Activated CD8-positive, alpha-beta T cell treated with anti-CD3 and anti-CD28 coated beads for 36 hours (primary cell): ENCODE measurements around the gene TMEM242. TPM values are rescaled to one million over a fixed set of nuclear protein-coding genes. Genes with fewer than 3 reads are reported as not detected.

Experiments
- ATAC-seq: fragments of 200-7000 bp; cut with Tn5 transposase; one replicate; pipeline ENCODE4 v1.10.0; 2021; ENCODE audit warnings: mild to moderate bottlenecking, moderate library complexity
- CTCF ChIA-PET: fragments of 350-600 bp; sonication (Branson Sonifier 250); formaldehyde crosslinking; loops from one replicate; lab custom pipeline; 2021; ENCODE audit warnings: antibody characterized with exemption; lab: Charles Lee
- POLR2A ChIA-PET: fragments of 350-600 bp; sonication (Branson Sonifier 250); formaldehyde crosslinking; loops from one replicate; lab custom pipeline; 2021; ENCODE audit warnings: antibody characterized with exemption; lab: Charles Lee
- DNase-seq: peaks from one replicate; pipeline ENCODE4 v3.0.0-alpha.2; 2020
- H3K27ac Mint-ChIP-seq: one replicate; pipeline ENCODE4 v1.8.0; 2021; ENCODE audit warnings: mild to moderate bottlenecking, mixed read lengths
- H3K27me3 Mint-ChIP-seq: one replicate; pipeline ENCODE4 v1.8.0; 2021; ENCODE audit warnings: mixed read lengths
- H3K36me3 Mint-ChIP-seq: one replicate; pipeline ENCODE4 v1.8.0; 2021; ENCODE audit warnings: low read depth, mixed read lengths
- H3K4me1 Mint-ChIP-seq: one replicate; pipeline ENCODE4 v1.8.0; 2021; ENCODE audit warnings: low read depth, mixed read lengths
- H3K4me3 Mint-ChIP-seq: one replicate; pipeline ENCODE4 v1.8.0; 2021; ENCODE audit warnings: mild to moderate bottlenecking, moderate library complexity, mixed read lengths
- H3K9me3 Mint-ChIP-seq: one replicate; pipeline ENCODE4 v1.8.0; 2021; ENCODE audit warnings: mixed read lengths
- intact Hi-C: fragments of 100-400 bp; cut with micrococcal nuclease; formaldehyde crosslinking; loops from one replicate; pipeline ENCODE4 v1.10.0; 2022
- total RNA-seq, 2 experiments: library from RNA; stranded (reverse); gene quantifications; one replicate each; pipeline ENCODE4 v1.2.3, GENCODE V29; 2021
- TF ChIP-seq, protein P1 (sequence below): fragments of 200-600 bp; IDR thresholded peaks from one replicate; pipeline ENCODE4 v1.8.0; 2022; ENCODE audit warnings: antibody characterized with exemption, mild to moderate bottlenecking

Gene TMEM242
- total RNA-seq, 2 experiments from 2014 or later: 7.8 to 8.0 TPM

DNA sequence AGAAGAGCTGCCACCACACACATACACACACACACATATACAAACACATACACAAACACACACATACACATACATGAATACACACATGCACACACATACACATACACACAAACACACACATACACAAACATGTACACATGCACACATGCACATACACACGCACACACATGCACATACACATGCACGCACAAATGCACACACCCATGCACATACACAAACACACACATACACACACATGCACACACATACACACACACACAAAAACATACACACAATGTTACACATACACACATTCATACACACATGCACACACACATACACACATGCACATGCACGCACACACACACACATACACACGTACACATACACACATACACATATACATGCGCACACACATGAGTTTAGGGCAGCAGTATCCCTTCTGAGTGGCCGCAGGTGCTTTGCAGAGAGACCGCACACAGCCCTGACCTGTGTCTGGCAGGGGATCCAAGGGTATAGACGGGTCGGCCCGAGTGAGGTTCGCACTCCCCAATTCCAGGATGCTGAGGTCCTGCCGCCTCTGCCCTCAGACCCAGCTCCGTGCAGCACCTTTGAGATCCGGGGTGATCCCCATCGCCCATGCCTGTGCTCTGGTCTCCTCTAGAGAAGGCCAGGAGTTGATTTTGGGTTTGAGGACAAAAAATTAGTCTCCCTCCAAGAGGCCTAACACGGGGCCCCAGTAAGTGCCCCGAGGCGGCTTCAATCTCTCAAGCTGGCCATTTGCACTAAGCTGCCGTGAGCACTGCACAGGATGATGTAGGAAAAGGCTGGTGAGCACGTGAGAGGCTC lies 56.8 kb downstream of the TMEM242 start:
- no peak for DNase-seq
- CTCF ChIA-PET: interaction anchor here (3.5 kb wide), 1 partner anchor 30 kb away, joined by 17 read pairs; no protein-coding TSS in a partner anchor
- intact Hi-C loops: no loop called here

DNA sequence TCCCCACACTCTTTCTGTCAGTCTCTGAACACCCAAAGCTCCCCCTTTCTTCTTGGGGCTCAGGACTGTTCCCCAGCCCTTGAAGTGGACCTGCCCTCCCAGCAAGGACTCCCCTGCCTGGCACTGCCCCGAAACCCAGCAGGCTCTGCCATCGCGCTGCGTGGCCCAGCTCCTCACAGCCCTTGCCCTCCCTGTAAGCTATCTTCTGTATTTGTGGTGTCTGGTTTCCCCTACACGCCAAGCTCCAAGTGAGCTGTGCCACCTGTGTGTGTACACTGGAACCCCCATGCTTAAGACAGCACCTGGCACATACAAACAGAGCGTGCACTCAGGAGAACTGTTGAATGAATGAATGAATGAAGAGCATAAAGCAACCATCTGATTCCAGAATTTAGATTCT lies 57.7 kb downstream of the TMEM242 start:
- POLR2A ChIA-PET: interaction anchor here (1.0 kb wide), 1 partner anchor 9 kb away, joined by 3 read pairs; no protein-coding TSS in a partner anchor
- no peak overlapping the region for H3K4me3 Mint-ChIP-seq

More for the DNA sequence above, 56.8 kb downstream of the TMEM242 start:
- Mint-ChIP-seq H3K4me1 (no peaks in the 10 kb centered on the region), H3K4me3 (no peak overlapping the region), H3K27me3 (no peaks in the 10 kb centered on the region), H3K27ac (no peak overlapping the region), H3K36me3 (no peaks in the 10 kb centered on the region), H3K9me3 (peaks cover 7% of the 10 kb centered on the region)
- TF ChIP-seq, protein P1, sequence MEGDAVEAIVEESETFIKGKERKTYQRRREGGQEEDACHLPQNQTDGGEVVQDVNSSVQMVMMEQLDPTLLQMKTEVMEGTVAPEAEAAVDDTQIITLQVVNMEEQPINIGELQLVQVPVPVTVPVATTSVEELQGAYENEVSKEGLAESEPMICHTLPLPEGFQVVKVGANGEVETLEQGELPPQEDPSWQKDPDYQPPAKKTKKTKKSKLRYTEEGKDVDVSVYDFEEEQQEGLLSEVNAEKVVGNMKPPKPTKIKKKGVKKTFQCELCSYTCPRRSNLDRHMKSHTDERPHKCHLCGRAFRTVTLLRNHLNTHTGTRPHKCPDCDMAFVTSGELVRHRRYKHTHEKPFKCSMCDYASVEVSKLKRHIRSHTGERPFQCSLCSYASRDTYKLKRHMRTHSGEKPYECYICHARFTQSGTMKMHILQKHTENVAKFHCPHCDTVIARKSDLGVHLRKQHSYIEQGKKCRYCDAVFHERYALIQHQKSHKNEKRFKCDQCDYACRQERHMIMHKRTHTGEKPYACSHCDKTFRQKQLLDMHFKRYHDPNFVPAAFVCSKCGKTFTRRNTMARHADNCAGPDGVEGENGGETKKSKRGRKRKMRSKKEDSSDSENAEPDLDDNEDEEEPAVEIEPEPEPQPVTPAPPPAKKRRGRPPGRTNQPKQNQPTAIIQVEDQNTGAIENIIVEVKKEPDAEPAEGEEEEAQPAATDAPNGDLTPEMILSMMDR: no peak
- no peak for ATAC-seq
- POLR2A ChIA-PET: interaction anchor here (0.6 to 1.0 kb wide), 3 partner anchors 8 to 20 kb away, joined by 3 read pairs; no protein-coding TSS in a partner anchor

DNA sequence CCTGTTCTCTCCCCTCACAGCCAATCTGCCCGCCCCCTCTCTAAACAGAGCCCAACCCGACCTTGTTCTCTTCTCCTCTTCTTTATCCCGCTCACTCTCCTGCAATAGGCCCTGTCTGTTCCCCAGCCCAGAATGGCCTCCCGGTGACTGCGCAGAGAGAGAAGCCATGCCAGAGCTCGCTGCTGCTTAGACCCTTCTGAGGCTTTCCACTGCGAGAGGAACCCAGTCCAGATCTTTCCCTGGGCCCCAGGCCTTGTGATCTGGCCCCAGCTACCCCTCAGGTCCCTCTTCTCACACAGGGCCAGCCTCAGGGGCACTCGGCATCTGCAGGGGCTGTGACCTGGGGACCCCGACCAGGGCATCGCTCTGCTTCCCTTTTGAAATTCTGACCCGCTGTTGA lies 58.1 kb downstream of the TMEM242 start:
- intact Hi-C loops: no loop called here
- Mint-ChIP-seq H3K36me3 (no peaks in the 10 kb centered on the region), H3K27ac (no peak overlapping the region), H3K27me3 (no peaks in the 10 kb centered on the region), H3K4me3 (no peak overlapping the region), H3K9me3 (peaks cover 3% of the 10 kb centered on the region), H3K4me1 (no peaks in the 10 kb centered on the region)
- DNase-seq (no peak), ATAC-seq (no peak)
- ChIA-PET POLR2A (interaction anchor here (1.0 kb wide), 1 partner anchor 9 kb away, joined by 3 read pairs; no protein-coding TSS in a partner anchor), CTCF (interaction anchor here (1.5 to 3.5 kb wide), 2 partner anchors 10 to 29 kb away, joined by 4 to 17 read pairs; no protein-coding TSS in a partner anchor)
- TF ChIP-seq, protein P1: no peak

More for the DNA sequence above, 57.7 kb downstream of the TMEM242 start:
- CTCF ChIA-PET: interaction anchor here (1.5 to 3.5 kb wide), 2 partner anchors 9 to 30 kb away, joined by 4 to 17 read pairs; no protein-coding TSS in a partner anchor
- Mint-ChIP-seq H3K27me3 (no peaks in the 10 kb centered on the region), H3K4me1 (no peaks in the 10 kb centered on the region), H3K27ac (no peak overlapping the region), H3K36me3 (no peaks in the 10 kb centered on the region), H3K9me3 (peaks cover 7% of the 10 kb centered on the region)
- no peak for ATAC-seq
- TF ChIP-seq, protein P1: no peak
- DNase-seq: no peak
- intact Hi-C loops: no loop called here

DNA sequence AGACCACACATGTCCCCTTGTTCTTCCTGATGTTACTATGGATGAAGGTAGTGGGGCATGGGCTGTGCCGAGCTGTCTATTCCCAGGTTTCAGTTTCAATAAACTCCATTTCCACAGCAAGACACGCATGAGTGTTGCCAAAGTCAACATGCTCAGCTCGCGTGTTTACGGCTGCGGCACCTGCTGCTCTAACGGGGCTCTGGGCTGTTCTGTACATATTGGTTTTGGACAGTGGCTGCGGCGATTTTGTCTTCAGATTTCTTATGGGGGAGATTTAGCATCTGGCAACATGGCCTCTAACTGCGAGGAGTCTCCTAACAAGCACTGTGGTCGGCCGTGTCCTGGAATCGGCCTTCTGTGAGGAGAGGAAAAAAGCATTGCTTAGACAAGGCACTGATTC lies 58.6 kb downstream of the TMEM242 start:
- Mint-ChIP-seq H3K9me3 (no peaks in the 10 kb centered on the region), H3K4me3 (no peak overlapping the region), H3K27me3 (no peaks in the 10 kb centered on the region), H3K4me1 (peaks cover under 1% of the 10 kb centered on the region), H3K27ac (no peak overlapping the region), H3K36me3 (no peaks in the 10 kb centered on the region)
- ChIA-PET CTCF (interaction anchor here (1.5 to 3.5 kb wide), 2 partner anchors 10 to 29 kb away, joined by 4 to 17 read pairs; no protein-coding TSS in a partner anchor), POLR2A (no interaction called here)
- ATAC-seq (no peak), DNase-seq (no peak)
- intact Hi-C loops: no loop called here
- TF ChIP-seq, protein P1: no peak
